ENCODE measurements around the gene THAP8. TPM values are rescaled to one million over a fixed set of nuclear protein-coding genes. Genes with fewer than 3 reads are reported as not detected.

The THAP8 gene
- total RNA-seq, 2 experiments from 2014 or later = 0.38 to 0.53 TPM

GRCh38 chr19:36047835-36048234, 6.2 kb downstream of the THAP8 start:
- no peak for ATAC-seq (ENCODE audit: poor library complexity)
- CTCF ChIA-PET = no interaction called here
- H3K36me3 Mint-ChIP-seq (ENCODE audit: low read depth) = peaks cover 18% of the 10 kb centered on the region

DNA sequence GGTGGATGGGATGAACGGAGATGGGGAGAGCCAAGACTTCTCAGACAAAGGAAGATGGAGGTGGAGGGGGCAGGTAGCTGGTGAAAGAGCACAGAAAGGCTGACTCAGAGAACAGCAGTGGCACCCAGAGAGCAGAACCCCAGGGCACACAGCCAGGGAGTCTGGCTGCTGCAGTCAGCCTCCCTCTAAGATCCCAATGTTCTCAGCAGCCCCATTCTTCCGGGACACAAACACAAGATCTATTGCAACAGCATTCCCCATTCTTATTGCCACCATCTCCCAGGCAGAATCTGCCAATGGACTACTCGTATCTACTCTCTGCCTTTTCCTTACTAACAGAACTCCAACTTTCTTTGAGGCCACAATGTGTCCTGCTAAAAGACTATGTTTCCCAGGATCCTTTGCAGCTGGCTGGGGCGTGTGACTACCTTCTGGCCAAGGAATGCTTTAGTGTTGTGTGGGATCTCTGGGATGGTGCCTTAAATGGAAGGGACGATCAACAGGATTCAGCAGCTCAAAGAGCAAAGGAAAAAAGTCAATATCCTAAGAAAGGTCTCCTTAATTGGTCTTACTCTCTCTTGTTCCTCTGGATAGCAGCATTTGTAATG, 7.5 kb downstream of the THAP8 start:
- ChIA-PET CTCF (no interaction called here), POLR2A (interaction anchor here (0.6 kb wide), 1 partner anchor 17 kb away, joined by 3 read pairs; no protein-coding TSS in a partner anchor)
- Mint-ChIP-seq H3K9me3 (no peaks in the 10 kb centered on the region), H3K36me3 (ENCODE audit: low read depth) (peaks cover 18% of the 10 kb centered on the region), H3K4me1 (ENCODE audit: low read depth) (peaks cover 11% of the 10 kb centered on the region), H3K4me3 (no peak overlapping the region), H3K27me3 (no peaks in the 10 kb centered on the region), H3K27ac (no peak overlapping the region)
- intact Hi-C loops (cut with DNase I, micrococcal nuclease) = no loop called here
- Histone ChIP-seq H3K27me3 (ENCODE audit: control insufficient read depth in 1 of 2, insufficient read depth in 2 of 2, low read length in 2 of 2) (no peaks in the 10 kb centered on the region), H3K4me1 (ENCODE audit: insufficient read depth, low read length) (no peaks in the 10 kb centered on the region), H3K4me3 (ENCODE audit: low read length) (no peak overlapping the region), H3K36me3 (ENCODE audit: insufficient read depth, low read length) (peaks cover 3% of the 10 kb centered on the region), H3K9me3 (ENCODE audit: control insufficient read depth in 1 of 2, insufficient read depth in 1 of 2, low read length in 2 of 2) (no peaks in the 10 kb centered on the region), H3K27ac (ENCODE audit: low read depth in 1 of 2, low read length in 2 of 2) (no peak overlapping the region)
- no peak for DNase-seq
- TF ChIP-seq CTCF (IDR thresholded peaks at IDR 0.05) = no peak
- ATAC-seq (ENCODE audit: poor library complexity) = no peak

More at GRCh38 chr19:36047835-36048234, 6.2 kb downstream of the THAP8 start:
- Mint-ChIP-seq H3K4me1 (ENCODE audit: low read depth) (peaks cover 12% of the 10 kb centered on the region), H3K27me3 (no peaks in the 10 kb centered on the region), H3K4me3 (no peak overlapping the region), H3K9me3 (no peaks in the 10 kb centered on the region), H3K27ac (no peak overlapping the region)
- no peak overlapping the region for H3K4me3 ChIP-seq (ENCODE audit: low read length)
- POLR2A ChIA-PET = no interaction called here
- no peak overlapping the region for H3K27ac ChIP-seq (ENCODE audit: low read depth in 1 of 2, low read length in 2 of 2)
- H3K27me3 ChIP-seq (ENCODE audit: control insufficient read depth in 1 of 2, insufficient read depth in 2 of 2, low read length in 2 of 2) = no peaks in the 10 kb centered on the region
- DNase-seq = no peak
- H3K9me3 ChIP-seq (ENCODE audit: control insufficient read depth in 1 of 2, insufficient read depth in 1 of 2, low read length in 2 of 2) = no peaks in the 10 kb centered on the region
- no peak for TF ChIP-seq CTCF (IDR thresholded peaks at IDR 0.05)
- intact Hi-C loops (cut with DNase I, micrococcal nuclease) = no loop called here
- H3K36me3 ChIP-seq (ENCODE audit: insufficient read depth, low read length) = peaks cover 3% of the 10 kb centered on the region
- peaks cover 2% of the 10 kb centered on the region for H3K4me1 ChIP-seq (ENCODE audit: insufficient read depth, low read length)

DNA sequence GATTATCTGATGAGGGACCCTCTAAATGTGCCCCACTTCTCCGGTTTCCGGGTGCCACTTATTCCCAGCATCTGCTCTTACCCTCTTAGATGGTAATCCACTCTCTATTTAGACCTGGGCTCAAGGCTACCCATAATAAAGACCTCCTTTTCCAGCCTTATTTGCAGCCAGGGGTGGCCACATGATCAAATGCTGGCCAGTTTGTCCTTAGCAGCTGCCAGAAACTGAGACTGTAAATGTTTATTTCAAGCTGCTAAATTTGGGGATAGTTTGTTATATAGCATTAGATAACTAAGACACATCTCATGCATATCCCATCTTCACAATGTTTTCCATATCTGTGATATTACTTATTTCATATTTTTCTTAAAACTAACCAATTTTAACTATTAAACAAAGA, 10.1 kb downstream of the THAP8 start:
- Histone ChIP-seq H3K27ac (ENCODE audit: low read depth in 1 of 2, low read length in 2 of 2) (no peak overlapping the region), H3K27me3 (ENCODE audit: control insufficient read depth in 1 of 2, insufficient read depth in 2 of 2, low read length in 2 of 2) (no peaks in the 10 kb centered on the region), H3K36me3 (ENCODE audit: insufficient read depth, low read length) (peaks cover 3% of the 10 kb centered on the region), H3K4me3 (ENCODE audit: low read length) (no peak overlapping the region), H3K4me1 (ENCODE audit: insufficient read depth, low read length) (no peaks in the 10 kb centered on the region), H3K9me3 (ENCODE audit: control insufficient read depth in 1 of 2, insufficient read depth in 1 of 2, low read length in 2 of 2) (no peaks in the 10 kb centered on the region)
- Mint-ChIP-seq H3K27me3 (no peaks in the 10 kb centered on the region), H3K36me3 (ENCODE audit: low read depth) (peaks cover 23% of the 10 kb centered on the region), H3K4me3 (no peak overlapping the region), H3K9me3 (no peaks in the 10 kb centered on the region), H3K27ac (no peak overlapping the region), H3K4me1 (ENCODE audit: low read depth) (no peaks in the 10 kb centered on the region)
- POLR2A ChIA-PET = no interaction called here
- ATAC-seq (ENCODE audit: poor library complexity) (no peak), DNase-seq (no peak)
- CTCF ChIA-PET = no interaction called here
- intact Hi-C loops (cut with DNase I, micrococcal nuclease) = no loop called here
- TF ChIP-seq CTCF (IDR thresholded peaks at IDR 0.05) = no peak

Measured in CD4-positive, alpha-beta T cell (primary cell).